SKM-1 treated with dmso at 0.1 percent for 144 hours (cell line): ENCODE data around the gene TBC1D14.

Experiments
- DNase-seq: peaks from one replicate; lab custom pipeline; 2025; ENCODE audit not compliant: unreplicated experiment; lab: John Stamatoyannopoulos, UW

TBC1D14 gene

GRCh38 chr4:7034262-7035081 lies 124.8 kb downstream of the TBC1D14 start:
- DNase-seq = no peak

GRCh38 chr4:7037425-7037824 lies 127.8 kb downstream of the TBC1D14 start:
- no peak for DNase-seq

- no peak for DNase-seq
These were observed 131.1 kb downstream of the TBC1D14 start for GRCh38 chr4:7040765-7041164.

GRCh38 chr4:7041246-7041645 lies 131.6 kb downstream of the TBC1D14 start:
- no peak for DNase-seq

GRCh38 chr4:7041801-7042502 lies 132.3 kb downstream of the TBC1D14 start:
- no peak for DNase-seq

- DNase-seq = peak; percentile 99
These were observed 133.1 kb downstream of the TBC1D14 start for GRCh38 chr4:7042503-7043283.

GRCh38 chr4:7043284-7044136 lies 133.9 kb downstream of the TBC1D14 start, which contains the start of gene TADA2B:
TADA2B (plus strand) TSS chr4:7043372; CDS start chr4:7043580, 208 bp downstream.
- DNase-seq = peak; percentile 44

- DNase-seq = no peak
These were observed 134.7 kb downstream of the TBC1D14 start for GRCh38 chr4:7044137-7044930.

- no peak for DNase-seq
These were observed 135.9 kb downstream of the TBC1D14 start for GRCh38 chr4:7045553-7045952.

GRCh38 chr4:7045961-7046921 lies 136.6 kb downstream of the TBC1D14 start:
- DNase-seq = no peak

GRCh38 chr4:7046971-7047370 lies 137.3 kb downstream of the TBC1D14 start:
- DNase-seq = no peak

- DNase-seq = no peak
These were observed 139.0 kb downstream of the TBC1D14 start for GRCh38 chr4:7048642-7049041.

- no peak for DNase-seq
These were observed 139.7 kb downstream of the TBC1D14 start for GRCh38 chr4:7049295-7049694.

GRCh38 chr4:7049739-7050138 lies 140.1 kb downstream of the TBC1D14 start:
- no peak for DNase-seq

- no peak for DNase-seq
These were observed 141.0 kb downstream of the TBC1D14 start for GRCh38 chr4:7050481-7051143.

- no peak for DNase-seq
These were observed 141.5 kb downstream of the TBC1D14 start for GRCh38 chr4:7051144-7051495.

- no peak for DNase-seq
These were observed 142.3 kb downstream of the TBC1D14 start for GRCh38 chr4:7051905-7052304.

- DNase-seq = no peak
These were observed 142.7 kb downstream of the TBC1D14 start for GRCh38 chr4:7052313-7052712.
